Mesenteric fat pad (tissue), 1 donor: Measurements from ENCODE around the gene NSD2. TPM values are rescaled to one million over a fixed set of nuclear protein-coding genes. Genes with fewer than 3 reads are reported as not detected.

Experiments
- DNase-seq: peaks from one replicate; pipeline ENCODE4 v3.0.0-alpha.2; 2020; ENCODE audit warnings: low spot score
- total RNA-seq: library from RNA; stranded (reverse); fragmentation: NEBNext Ultra II Directional; extraction: Animal tissue kit (Norgen Biotek cat#: 25700); gene quantifications from one replicate; pipeline ENCODE4 v1.2.1, GENCODE V29; 2021
- donor health status: DM: yes; HTN: yes; CAD: no.

Gene NSD2
- total RNA-seq, 1 donor from 2014 or later, result 43.7 TPM

DNA sequence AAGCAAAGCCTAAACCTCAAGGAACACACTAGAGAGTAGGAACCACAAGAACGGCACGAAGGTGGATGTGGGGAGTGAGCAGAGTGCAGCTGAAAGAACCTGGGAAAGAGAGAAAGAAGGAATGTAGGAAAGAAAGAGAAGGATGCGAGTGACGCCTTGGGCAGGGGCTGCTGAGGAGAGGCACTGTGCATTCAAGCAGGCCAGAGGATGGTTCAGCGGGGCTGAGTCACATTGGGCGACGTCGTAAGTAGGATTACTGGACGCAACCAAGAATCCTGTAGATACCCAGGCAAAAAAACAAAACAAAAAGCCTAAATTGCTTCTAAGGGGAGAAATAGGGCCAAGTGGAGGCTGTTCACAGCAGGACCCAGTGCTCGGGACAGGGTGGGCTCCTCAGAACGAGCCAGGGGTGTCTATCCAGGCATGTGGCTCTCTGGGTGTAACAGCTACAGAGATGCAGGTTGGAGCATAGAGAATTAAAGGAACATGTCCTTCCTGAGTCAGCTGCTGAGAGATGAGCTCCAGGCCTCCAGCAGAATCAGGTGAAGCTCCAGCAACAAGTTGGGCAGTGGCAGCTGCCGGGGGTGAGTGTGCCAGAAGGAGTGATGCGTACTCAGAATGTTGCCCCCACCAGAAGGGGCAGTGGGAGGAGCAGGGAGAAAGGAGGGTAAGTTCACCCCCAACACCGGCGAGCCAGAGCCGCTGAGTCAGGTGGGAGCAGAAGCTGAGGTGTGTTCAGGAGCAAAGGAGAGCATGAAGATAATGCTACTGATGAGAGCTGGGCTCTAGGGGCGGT, 98.9 kb downstream of the NSD2 start:
- no peak for DNase-seq

DNA sequence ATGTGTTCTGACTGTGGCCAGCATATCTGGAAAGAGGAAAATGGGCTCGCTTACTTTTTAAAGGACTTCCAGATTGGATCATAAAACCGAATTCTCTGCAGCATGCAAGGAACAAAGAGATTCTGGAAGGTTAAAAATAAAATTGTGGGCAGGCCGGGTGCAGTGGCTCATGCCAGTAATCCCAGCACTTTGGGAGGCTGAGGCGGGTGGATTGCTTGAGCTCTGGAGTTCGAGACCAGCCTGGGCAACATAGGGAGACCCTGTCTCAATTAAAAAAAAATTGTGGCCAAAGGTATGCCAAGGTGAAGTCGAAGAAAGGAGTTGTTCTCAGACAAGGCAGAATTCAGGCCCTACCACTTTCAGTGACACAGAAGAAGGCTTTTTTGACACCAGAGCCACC, 99.7 kb downstream of the NSD2 start:
- no peak for DNase-seq

DNA sequence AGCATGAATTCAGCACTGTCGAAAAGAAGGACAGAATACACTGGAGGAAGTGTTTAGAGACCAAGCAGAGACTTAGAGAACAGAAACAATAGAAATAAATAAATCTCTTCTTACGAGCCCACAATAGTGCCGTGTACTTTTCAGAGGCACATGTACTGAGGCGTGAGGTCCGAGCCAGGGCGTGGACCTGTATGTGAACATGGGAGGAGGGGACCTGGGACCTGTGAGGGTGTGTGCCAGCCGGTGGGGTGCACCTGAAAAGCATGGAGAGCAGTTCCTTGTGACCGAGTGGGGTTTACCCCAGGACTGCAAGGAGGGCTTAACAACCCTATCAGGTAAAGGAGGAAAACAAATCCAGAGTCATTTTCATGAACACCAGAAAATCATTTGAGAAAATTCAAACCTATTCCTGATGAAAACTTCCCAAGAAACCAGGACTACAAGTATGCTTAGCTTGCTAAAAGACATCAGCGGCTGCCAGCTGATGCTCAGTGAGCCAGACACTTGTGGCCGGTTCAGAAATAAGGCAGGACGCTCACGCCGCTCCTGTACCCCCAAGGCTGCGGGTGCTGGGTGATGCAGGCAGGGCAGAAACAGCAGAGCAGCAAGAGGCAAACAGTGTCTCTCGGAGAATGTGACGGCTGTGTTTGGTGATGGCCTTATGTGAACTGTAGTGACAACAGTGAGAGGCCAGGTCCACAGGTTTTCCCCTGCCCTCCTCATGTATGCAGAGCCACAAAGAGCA, 100.4 kb downstream of the NSD2 start:
- no peak for DNase-seq

DNA sequence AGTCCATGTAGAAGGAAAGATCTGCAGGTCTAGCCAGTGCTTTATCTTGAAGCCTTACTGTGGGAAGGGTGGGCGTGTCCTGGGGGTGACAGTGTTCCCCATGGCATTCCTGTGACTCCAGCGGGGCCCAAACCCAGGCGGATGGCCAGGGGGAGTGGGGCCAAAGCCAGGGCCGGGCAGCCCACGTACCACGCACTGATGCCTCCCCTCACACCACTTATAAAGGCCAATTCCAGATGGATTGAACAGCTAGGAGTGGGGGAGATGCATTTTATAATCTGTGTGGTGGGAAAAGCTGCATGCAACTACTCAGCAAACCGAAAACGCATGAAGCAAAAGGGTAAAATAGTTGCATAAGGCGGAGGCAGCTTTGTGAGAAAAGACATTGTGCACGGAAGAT, 101.2 kb downstream of the NSD2 start:
- DNase-seq, result no peak

DNA sequence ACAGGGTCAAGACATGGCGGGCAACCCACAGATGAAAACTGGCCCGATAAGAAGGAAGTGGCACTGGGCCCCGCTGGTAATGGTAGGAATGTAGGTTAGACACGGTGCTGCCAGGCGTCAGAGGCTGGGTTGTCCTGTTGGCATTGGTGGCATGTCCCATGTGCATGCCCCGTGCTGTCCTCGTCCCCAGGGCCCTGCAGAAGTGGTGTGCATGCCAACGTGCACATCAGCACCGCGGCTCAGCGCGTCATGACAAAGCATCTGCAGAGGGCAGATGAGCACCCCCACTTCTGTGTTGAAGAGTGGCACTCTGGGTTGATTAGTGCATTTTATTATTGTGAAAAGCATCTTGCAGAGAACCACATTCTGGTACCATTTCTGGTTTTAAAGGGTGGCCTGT, 102.0 kb downstream of the NSD2 start:
- DNase-seq, result no peak

DNA sequence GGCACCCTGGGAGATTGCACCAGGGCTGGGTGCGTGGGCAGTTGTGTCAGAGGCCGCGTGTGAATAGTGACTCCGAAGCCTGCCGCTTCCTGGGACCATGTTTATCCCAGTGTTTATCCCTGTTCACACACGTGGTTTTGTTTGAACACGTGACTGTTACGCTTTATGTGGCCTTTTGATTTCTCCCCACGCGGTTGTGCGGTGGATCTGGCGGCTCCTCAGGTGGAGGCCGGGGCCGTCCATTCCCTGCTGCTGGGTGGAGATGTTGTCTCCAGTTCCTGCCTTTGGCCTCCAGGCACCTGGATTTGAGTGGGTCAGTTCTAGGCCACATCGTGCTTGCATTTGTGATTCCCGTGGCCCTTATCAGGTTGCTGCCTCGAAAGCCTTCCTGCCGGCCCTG, 102.5 kb downstream of the NSD2 start:
- DNase-seq, result no peak

DNA sequence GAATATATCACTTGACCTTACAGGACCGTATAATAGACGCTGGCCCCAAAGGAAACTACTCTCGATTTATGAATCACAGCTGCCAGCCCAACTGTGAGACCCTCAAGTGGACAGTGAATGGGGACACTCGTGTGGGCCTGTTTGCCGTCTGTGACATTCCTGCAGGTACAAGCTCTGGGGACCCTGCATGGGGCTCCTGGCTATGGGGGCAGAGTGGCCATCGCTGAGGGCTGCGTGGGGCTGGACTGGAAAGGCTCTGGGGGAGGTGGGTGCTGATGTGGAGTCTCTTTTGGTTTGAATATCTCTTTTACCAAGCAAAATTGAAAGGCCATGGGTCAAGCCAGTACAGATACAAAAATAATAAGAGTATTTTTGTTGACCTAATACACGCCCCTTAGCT, 103.6 kb downstream of the NSD2 start:
- peak; percentile 62 for DNase-seq

DNA sequence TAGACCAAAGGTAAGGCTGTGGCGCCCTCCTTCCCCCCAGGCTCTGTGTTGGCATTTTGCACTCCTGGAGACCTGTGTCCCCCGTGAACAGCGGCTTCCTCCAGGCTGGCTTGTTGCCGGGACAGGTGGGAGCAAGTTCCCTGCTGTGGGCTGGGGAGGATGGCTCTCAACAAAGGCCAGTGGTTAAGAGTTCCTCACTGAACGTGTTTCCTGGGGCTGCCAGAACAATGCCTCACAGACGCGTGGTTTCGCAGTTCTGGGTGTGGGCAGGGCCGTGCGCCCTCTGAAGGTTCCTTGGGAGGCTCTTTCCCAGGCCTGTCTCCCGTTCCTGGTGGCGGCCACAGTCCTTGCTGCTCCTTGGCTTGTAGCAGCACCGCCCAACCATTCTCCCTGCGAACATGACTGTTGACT, 104.2 kb downstream of the NSD2 start:
- peak; percentile 72 for DNase-seq

DNA sequence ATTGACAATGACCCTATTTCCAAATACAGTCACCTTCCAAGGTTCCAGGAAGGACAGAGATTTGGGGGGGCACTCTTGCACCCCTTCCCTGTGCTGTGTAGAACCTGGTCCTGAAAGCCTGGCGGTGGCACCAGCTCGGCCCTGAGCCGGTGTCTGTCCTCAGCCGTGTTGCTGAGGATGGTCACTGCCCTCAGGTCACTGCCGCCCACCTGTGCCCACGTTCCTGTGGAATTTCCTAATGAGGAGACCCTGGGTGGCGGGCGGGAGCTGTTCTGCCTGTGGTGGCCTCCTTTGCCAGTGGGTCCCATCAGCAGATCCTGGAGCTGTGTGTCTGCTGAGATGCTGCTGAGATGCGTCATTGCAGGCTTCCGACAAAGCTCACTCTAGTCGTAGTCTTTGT, 104.7 kb downstream of the NSD2 start:
- peak; percentile 57 for DNase-seq

DNA sequence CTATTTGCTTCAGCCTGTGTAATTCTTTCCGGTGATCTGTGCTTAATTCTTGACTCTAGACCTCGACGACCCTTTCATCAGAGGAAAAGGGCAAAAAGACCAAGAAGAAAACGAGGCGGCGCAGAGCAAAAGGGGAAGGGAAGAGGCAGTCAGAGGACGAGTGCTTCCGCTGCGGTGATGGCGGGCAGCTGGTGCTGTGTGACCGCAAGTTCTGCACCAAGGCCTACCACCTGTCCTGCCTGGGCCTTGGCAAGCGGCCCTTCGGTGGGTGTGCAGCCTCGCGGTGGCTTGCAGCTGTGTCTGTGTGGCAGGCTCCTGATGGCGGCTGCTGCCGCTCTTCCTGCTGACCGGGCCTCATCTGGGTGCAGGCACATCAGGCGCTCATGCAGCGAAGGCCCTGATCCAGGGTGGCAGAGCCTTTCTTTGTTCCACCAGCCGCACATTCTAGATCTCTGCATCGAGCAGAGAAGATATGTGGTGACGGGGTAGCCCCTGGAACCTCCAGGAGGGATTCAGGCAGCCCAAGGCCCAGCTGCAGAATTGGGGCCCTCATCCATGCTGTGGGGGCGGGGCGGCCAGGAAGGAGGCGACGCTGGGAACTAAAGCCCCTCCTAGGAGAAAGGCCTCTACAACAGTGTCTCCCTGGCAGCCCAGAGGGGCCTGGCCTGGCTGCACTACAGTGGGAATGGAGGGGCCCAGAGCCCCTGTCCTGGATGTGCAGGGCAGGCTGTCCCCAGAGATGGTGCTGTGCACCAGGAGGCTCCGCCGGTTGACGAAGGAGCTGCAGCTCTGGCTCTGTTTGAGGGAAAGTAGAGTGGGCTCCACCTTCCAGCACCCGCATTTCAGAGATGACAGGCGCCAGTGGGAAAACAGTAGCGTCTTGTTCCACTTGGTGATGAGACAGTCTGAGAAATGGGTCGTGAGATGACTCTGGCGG, 105.5 kb downstream of the NSD2 start:
- DNase-seq, result peak; percentile 72

DNA sequence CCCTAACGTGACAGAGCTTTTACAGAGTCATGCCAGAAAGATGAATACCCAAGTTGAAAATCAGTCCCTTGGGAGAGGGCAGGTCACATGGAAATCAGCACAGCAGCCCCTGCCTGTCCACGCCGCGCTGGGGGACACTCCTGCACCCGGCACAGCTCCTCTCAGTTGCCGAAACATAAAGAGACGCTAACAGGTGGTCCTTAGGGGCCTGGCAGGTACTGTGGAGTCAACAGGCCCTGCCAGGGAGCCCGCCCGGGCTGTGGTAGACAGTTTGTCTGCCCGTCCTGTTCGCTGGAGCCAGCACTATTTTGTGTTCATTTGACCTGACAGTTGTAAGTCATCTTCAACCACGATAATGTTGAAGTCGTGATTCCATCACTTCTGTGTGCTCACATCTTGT, 107.0 kb downstream of the NSD2 start:
- peak; percentile 69 for DNase-seq

DNA sequence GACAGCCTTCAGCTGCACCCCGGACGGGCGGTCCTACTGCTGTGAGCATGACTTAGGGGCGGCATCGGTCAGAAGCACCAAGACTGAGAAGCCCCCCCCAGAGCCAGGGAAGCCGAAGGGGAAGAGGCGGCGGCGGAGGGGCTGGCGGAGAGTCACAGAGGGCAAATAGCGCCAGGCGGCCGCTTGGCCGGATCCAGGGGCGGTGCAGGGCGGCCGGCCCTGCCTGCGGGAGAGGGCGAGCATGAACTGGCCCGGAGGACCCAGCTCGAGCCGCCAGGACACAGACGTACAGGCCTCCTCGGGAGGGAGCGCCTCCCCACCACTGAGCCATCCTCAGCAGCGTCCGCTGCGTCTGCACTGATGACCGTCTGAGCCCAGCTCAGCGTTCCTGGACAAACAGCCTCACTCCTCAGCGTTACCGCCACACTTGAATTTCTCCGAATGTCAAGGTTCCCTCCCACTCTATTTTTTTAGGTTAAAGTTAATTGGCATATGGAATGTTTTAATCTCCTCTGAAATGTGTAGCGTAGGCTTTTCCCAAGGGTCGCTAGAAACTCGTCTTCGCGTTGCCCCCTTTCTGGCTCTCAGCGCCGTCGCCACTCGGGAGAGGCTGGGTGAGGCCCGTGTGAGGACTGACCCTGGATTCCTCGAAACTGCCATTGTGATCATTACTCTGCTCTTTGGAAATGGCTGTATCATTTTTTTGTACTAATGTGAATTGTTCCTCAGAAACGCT, 107.7 kb downstream of the NSD2 start:
- peak; percentile 88 for DNase-seq

DNA sequence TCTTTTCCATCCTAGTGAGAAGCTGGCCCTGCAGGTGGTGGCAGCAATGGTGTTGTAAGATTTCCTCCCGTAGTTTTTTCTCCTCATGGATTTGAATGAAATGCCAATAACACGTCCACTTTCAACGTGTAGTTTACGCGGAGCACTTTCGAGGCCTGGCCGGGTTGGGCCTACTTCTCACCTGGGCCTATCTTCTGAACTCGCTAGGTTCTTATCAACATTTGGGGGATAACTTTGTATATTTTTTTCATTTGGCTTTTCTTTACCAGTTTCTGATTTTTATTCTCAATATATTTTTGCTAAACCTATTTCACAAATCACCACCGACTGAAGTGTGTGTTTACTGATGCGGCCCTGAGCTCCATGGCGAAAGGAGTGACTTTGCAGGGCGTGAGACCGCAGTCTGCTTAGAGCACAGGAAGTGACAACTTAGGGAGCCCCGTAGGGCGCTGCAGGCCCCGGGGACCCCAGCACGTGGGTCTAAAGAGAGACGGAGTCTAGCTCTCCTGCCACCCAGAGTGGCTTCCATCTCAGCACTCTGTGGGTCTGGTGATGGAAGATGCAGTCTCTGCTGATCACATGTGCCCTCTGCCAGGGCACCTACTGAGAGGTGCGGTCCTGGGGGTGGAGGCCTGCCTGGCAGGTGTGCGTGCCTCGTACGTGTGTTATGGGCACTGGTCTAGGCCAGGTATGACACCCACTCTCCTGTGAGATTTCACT, 108.4 kb downstream of the NSD2 start:
- DNase-seq, result peak; percentile 78

DNA sequence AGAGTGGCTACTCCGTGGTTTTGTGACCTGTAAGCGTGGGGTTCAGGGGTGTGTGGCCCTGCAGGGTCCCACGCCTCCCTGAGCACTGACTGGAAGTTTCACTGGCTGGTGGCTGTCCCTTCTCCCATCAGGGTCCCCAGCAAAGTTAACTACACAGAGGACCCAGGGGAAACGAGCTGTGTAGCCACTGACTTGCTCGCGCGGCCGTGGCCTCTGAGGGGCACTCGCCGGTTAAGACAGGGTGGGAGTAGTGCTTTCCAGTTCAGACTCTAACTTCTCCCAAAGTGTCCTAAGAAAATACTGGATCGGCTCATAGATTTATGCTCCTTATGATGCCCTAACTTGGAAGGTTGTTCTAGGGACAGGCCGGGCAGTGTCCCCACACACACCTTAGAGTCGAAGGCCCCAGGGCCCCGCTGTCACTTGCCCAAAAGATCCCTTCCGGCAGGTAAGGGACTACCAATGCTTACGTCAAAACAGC, 109.4 kb downstream of the NSD2 start:
- DNase-seq, result peak; percentile 80

DNA sequence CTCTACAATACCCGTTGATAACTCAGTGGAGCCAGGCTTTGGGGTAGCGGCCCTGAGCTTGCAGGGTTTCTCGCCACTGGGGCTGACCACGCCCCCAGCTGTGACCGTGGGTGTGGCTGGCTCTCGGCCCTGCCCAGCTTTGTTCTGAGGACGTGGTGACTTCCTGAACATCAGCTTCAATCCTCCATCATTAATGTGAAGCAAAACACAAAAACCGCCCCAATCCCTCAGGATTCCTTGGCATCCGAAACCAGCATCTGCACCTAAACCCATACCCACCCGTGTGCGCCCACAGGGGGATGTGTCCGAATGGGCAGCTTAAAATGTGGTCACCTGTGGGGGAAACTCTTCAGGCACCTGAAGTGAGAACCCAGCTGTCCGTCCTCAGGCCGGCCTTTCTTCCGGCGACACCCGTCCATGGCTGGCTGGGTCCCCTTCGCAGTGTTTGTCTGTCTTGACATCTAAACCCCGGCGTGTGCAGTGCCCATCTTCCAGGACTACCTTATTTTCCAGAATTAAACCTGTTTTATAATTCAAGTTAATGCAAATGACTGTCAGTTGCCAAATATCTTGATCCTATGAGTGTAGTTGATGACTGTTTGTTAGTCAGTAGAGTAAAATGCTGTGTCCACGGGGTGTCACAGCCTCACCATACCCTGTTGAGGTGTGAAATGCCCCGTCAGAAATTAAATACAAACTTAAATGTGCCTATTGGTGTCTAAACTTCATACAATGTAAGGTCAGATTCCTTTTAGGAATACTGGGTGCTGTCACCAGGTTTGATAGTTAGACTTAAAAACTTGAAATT, 110.3 kb downstream of the NSD2 start:
- peak; percentile 76 for DNase-seq

DNA sequence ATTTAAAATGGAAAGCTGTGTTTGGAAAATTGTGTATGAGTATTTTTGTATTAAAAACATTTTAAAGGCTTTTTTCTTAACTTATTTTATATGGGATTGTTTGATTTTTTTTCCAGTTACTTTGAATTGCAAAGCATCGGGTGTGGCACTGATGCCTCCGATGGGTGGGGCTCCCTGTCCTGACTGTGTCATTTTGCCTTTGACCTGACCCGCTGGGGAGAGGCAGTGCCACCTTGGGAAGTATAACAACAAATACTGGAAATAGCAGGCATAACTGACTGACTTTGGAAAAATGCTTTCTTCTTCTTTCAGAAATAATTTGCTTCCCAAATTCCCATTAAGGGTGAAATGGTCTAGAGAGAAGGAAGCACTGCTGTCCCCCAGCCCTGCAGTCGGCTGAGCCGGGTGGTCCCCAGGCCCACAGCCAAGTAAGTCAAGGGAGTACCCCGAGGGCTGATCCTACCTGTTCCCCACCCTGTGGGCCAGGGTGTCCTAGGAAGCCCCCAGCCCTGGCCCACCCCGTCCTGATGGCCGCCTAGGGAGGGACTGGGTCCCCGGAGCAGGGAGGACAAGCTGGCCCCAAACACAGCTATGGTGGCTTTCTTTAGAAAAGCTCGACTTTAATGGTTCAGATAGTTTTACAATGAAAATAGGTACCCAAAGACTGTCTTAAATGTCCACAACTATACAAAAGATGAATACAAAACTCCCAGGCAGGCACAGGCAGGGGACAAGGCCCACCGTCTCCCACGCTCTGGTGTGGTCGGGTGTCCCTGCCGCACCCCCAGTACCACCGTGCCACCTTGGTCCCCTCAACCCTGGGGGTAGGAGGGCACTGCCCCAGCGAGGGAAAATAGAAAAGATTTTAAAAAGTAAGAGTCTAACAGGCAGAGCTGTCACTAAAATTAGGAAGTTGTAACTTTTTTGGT, 111.2 kb downstream of the NSD2 start:
- DNase-seq, result no peak

DNA sequence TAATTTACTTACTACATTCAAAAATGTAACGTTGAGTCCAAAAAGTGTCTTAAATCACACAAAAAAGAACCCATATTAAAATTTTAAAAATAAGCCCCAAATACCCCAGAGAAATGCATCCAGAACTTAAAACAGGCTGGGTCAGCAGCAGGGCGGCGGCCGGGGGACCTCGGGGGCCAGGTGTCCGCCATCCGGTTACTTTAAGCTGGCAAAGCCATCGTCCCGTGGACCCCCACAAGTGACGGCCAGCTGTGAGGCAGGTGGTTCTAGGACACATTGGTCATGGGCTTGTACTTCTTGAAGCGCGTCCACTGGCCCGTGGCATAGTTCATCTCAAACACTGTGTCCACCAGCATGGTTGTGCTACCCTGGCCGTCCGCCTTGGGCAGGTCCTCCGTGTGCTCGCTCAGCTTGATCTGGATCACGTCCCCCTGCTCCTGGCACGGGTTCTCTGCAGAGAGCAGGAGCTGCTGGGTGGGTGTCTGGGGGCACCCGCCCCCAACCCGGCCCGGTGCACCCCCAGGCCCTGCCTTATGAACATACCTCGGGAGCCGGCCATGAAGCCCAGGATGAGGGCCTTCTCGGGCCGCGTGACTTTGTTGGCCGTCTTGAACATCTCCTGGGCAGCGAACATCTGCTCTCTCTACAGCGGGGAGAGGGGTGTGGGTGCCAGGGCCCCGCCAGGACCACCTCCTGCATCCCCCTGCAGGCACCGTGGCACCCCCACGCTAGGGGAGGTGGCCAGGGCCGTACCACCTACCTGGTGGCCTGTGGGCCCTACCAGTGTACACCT, 112.1 kb downstream of the NSD2 start:
- DNase-seq, result peak; percentile 81
